T-helper 1 cell (primary cell): ENCODE measurements around the gene DPYD.

Experiments used
- DNase-seq, 5 donors: peaks; one replicate each; pipeline ENCODE4 v3.0.0-alpha.2; 2012 to 2020
- total RNA-seq, 4 donors: gene quantifications; one replicate each; lab custom pipeline; 2026; lab: John Stamatoyannopoulos, UW

Gene DPYD
- 83.3 to 147 (median 131) reads per million in 4 donors for total RNA-seq

- DNase-seq, result peak; percentile 66 to 87 (median 75)
These were observed at the start of gene DPYD for GRCh38 chr1:97920832-97921571. TSS of gene DPYD (minus strand) at chr1:97921034. CDS start at chr1:97920922, 112 bp downstream.

- DNase-seq, result no peak
These were observed 39.6 kb upstream of the DPYD start for GRCh38 chr1:97960470-97960869.

- no peak for DNase-seq
These were observed 26.9 kb upstream of the DPYD start for GRCh38 chr1:97947695-97948094.

GRCh38 chr1:97943354-97943753 is 22.5 kb upstream of the DPYD start:
- DNase-seq, result no peak

- DNase-seq, result peak in 1 of 5 donors; percentile 58
These were observed 21.6 kb upstream of the DPYD start for GRCh38 chr1:97942161-97943123.

- no peak for DNase-seq
These were observed 17.4 kb upstream of the DPYD start for GRCh38 chr1:97938285-97938642.

- no peak for DNase-seq
These were observed 16.1 kb upstream of the DPYD start for GRCh38 chr1:97936976-97937375.

GRCh38 chr1:97934491-97934890 is 13.7 kb upstream of the DPYD start:
- no peak for DNase-seq

GRCh38 chr1:97929874-97930851 is 9.3 kb upstream of the DPYD start:
- DNase-seq, result no peak

GRCh38 chr1:97926017-97926708 is 5.3 kb upstream of the DPYD start:
- peak in 1 of 5 donors; percentile 46 for DNase-seq

GRCh38 chr1:97925151-97925550 is 4.3 kb upstream of the DPYD start:
- no peak for DNase-seq

GRCh38 chr1:97923811-97924210 is 3.0 kb upstream of the DPYD start:
- no peak for DNase-seq

- no peak for DNase-seq
These were observed 480 bp downstream of the DPYD start for GRCh38 chr1:97920276-97920831.

GRCh38 chr1:97919585-97920261 is 1.1 kb downstream of the DPYD start:
- no peak for DNase-seq

- DNase-seq, result no peak
These were observed 1.9 kb downstream of the DPYD start for GRCh38 chr1:97918961-97919360.

- DNase-seq, result no peak
These were observed 7.2 kb downstream of the DPYD start for GRCh38 chr1:97913506-97914139.

GRCh38 chr1:97911266-97912215 is 9.3 kb downstream of the DPYD start:
- no peak for DNase-seq

- DNase-seq, result no peak
These were observed 11.6 kb downstream of the DPYD start for GRCh38 chr1:97909266-97909665.

GRCh38 chr1:97907886-97908285 is 12.9 kb downstream of the DPYD start:
- no peak for DNase-seq
